HG02571 (cell line): Measurements from ENCODE around the gene NOTCH2.
"Not testable (repeated sequence)": the region's sequence is repeated elsewhere in the genome, so short reads cannot be mapped to it uniquely, and the experiment has no call there.

Experiments used
- ATAC-seq: cut with Tn5 transposase; IDR thresholded peaks from one replicate; pipeline ENCODE4 v1.9.1; 2021; ENCODE audit warnings: mild to moderate bottlenecking, moderate library complexity; ENCODE audit not compliant: unreplicated experiment

NOTCH2 gene

GRCh38 chr1:120069920-120070214, 405 bp upstream of the NOTCH2 start:
- not testable (repeated sequence) for ATAC-seq

- ATAC-seq, result not testable (repeated sequence)
Observed at GRCh38 chr1:120068683-120069066, 787 bp downstream of the NOTCH2 start.

- ATAC-seq, result not testable (repeated sequence)
Observed at GRCh38 chr1:120048208-120048607, 21.3 kb downstream of the NOTCH2 start.

- ATAC-seq, result not testable (repeated sequence)
Observed at GRCh38 chr1:120041771-120042170, 27.7 kb downstream of the NOTCH2 start.

GRCh38 chr1:120032253-120032652, 37.2 kb downstream of the NOTCH2 start:
- not testable (repeated sequence) for ATAC-seq

- not testable (repeated sequence) for ATAC-seq
Observed at GRCh38 chr1:120023791-120024190, 45.7 kb downstream of the NOTCH2 start.

- not testable (repeated sequence) for ATAC-seq
Observed at GRCh38 chr1:120014978-120015377, 54.5 kb downstream of the NOTCH2 start.

- not testable (repeated sequence) for ATAC-seq
Observed at GRCh38 chr1:120008320-120008719, 61.1 kb downstream of the NOTCH2 start.

- not testable (repeated sequence) for ATAC-seq
Observed at GRCh38 chr1:120007850-120008249, 61.6 kb downstream of the NOTCH2 start.

GRCh38 chr1:120001035-120001434, 68.4 kb downstream of the NOTCH2 start:
- not testable (repeated sequence) for ATAC-seq

- not testable (repeated sequence) for ATAC-seq
Observed at GRCh38 chr1:119996731-119997312, 72.6 kb downstream of the NOTCH2 start.

GRCh38 chr1:119995975-119996374, 73.5 kb downstream of the NOTCH2 start:
- ATAC-seq, result not testable (repeated sequence)

- ATAC-seq, result no peak
Observed at GRCh38 chr1:119988306-119989062, 81.0 kb downstream of the NOTCH2 start.

- ATAC-seq, result no peak
Observed at GRCh38 chr1:119987686-119988085, 81.8 kb downstream of the NOTCH2 start.

- no peak for ATAC-seq
Observed at GRCh38 chr1:119987112-119987511, 82.3 kb downstream of the NOTCH2 start.

- ATAC-seq, result no peak
Observed at GRCh38 chr1:119986007-119986497, 83.4 kb downstream of the NOTCH2 start.

- ATAC-seq, result no peak
Observed at GRCh38 chr1:119984771-119985170, 84.7 kb downstream of the NOTCH2 start.

- no peak for ATAC-seq
Observed at GRCh38 chr1:119981986-119982815, 87.3 kb downstream of the NOTCH2 start.

- no peak for ATAC-seq
Observed at GRCh38 chr1:119981496-119981895, 88.0 kb downstream of the NOTCH2 start.

GRCh38 chr1:119978018-119978505, 91.4 kb downstream of the NOTCH2 start:
- ATAC-seq, result no peak

- not testable (repeated sequence) for ATAC-seq
Observed at GRCh38 chr1:119977113-119977736, 92.2 kb downstream of the NOTCH2 start.
